Fibroblast of lung (primary cell): ENCODE data around the gene MSL2. TPM values are rescaled to one million over a fixed set of nuclear protein-coding genes. Genes with fewer than 3 reads are reported as not detected.
"Not testable (repeated sequence)": the region's sequence is repeated elsewhere in the genome, so short reads cannot be mapped to it uniquely, and the experiment has no call there.

Experiments used
- DNase-seq, 2 donors: peaks; one replicate each; pipeline versions ENCODE4 v3.0.0 to v3.0.0-alpha.2; 2010; ENCODE audit warnings: low read depth in 2 of 2
- H2AFZ ChIP-seq: 2 replicates; pipeline ENCODE4 v1.5.1; 2012; ENCODE audit warnings: low read length, control low read depth, inconsistent platforms
- H3K27ac ChIP-seq: 2 replicates; pipeline ENCODE4 v1.5.1; 2011; ENCODE audit warnings: low read length, control low read depth; ENCODE audit not compliant: insufficient read depth
- H3K27me3 ChIP-seq: 2 replicates; pipeline ENCODE4 v1.5.1; 2011; ENCODE audit warnings: mild to moderate bottlenecking, low read length; ENCODE audit not compliant: control insufficient read depth, insufficient read depth
- H3K36me3 ChIP-seq: 2 replicates; pipeline ENCODE4 v1.5.1; 2011; ENCODE audit warnings: low read length; ENCODE audit not compliant: control insufficient read depth, insufficient read depth
- H3K4me1 ChIP-seq: 2 replicates; pipeline ENCODE4 v1.5.1; 2011; ENCODE audit warnings: low read length; ENCODE audit not compliant: control insufficient read depth, insufficient read depth; ENCODE audit errors: extremely low read depth
- H3K4me2 ChIP-seq: 2 replicates; pipeline ENCODE4 v1.5.1; 2011; ENCODE audit warnings: low read length, control low read depth; ENCODE audit not compliant: insufficient read depth; ENCODE audit errors: extremely low read depth
- H3K4me3 ChIP-seq, 4 experiments: fragments of 200-600 bp in 1 of 4; sonication (generic) in 1 of 4; replicated peaks in 1 of 4; 2 replicates each; pipeline ENCODE4 v1.5.1; 2011 to 2016; ENCODE audit warnings: low read length in 4 of 4, low read depth in 3 of 4, mild to moderate bottlenecking in 3 of 4, control low read depth in 2 of 4, inconsistent platforms in 1 of 4, mixed read lengths in 1 of 4; ENCODE audit not compliant: insufficient read depth in 1 of 4; ENCODE audit errors: control extremely low read depth in 1 of 4
- H3K79me2 ChIP-seq: 2 replicates; pipeline ENCODE4 v1.5.1; 2012; ENCODE audit warnings: mild to moderate bottlenecking, low read length, inconsistent platforms; ENCODE audit not compliant: control insufficient read depth, insufficient read depth
- H3K9ac ChIP-seq: 2 replicates; pipeline ENCODE4 v1.5.1; 2011; ENCODE audit warnings: mild to moderate bottlenecking, low read length, control low read depth; ENCODE audit not compliant: insufficient read depth
- H3K9me3 ChIP-seq: 2 replicates; pipeline ENCODE4 v1.5.1; 2012; ENCODE audit warnings: low read depth, low read length; ENCODE audit not compliant: control insufficient read depth, insufficient read depth
- H4K20me1 ChIP-seq: 2 replicates; pipeline ENCODE4 v1.5.1; 2011; ENCODE audit warnings: low read length; ENCODE audit not compliant: control insufficient read depth, insufficient read depth; ENCODE audit errors: extremely low read depth
- CTCF ChIP-seq, 2 donors: IDR thresholded peaks in 1 of 2; conservative IDR thresholded peaks in 1 of 2; 1 replicate in 1 of 2; 2 replicates in 1 of 2; pipeline ENCODE4 v1.5.1; 2011 to 2012; ENCODE audit warnings: low read length in 2 of 2, control low read depth in 1 of 2, inconsistent platforms in 1 of 2, low read depth in 1 of 2, mild to moderate bottlenecking in 1 of 2
- EZH2 ChIP-seq: IDR thresholded peaks from 2 replicates; pipeline ENCODE4 v1.5.1; 2012; ENCODE audit warnings: low read length, control low read depth, mild to moderate bottlenecking; ENCODE audit errors: missing control alignments
- polyA plus RNA-seq, 2 donors: library from polyadenylated mRNA; depleted of rRNA in 1 of 2; stranded (reverse) in 1 of 2; unstranded in 1 of 2; fragments of >200 nt; gene quantifications; 2 replicates each; pipeline ENCODE4 v1.2.1, GENCODE V29; 2011 to 2012; ENCODE audit warnings: missing spikeins in 1 of 2
- total RNA-seq: library from RNA; depleted of rRNA; stranded (reverse); fragments of >200 nt; gene quantifications from 2 replicates; pipeline ENCODE4 v1.2.1, GENCODE V29; 2014

Gene MSL2
- total and polyA plus RNA-seq, 2 donors (not counting 1 experiment from before 2014, with no cell fraction given), result 12.1 to 19.7 TPM

GRCh38 chr3:136135039-136135802 lies 60.9 kb downstream of the MSL2 start:
- no peak for DNase-seq
- H2AFZ ChIP-seq, result no peak overlapping the region

GRCh38 chr3:136134091-136134490 lies 62.0 kb downstream of the MSL2 start:
- Histone ChIP-seq H3K27me3 (no peaks in the 10 kb centered on the region), H3K4me2 (no peak overlapping the region), H3K27ac (no peak overlapping the region), H3K79me2 (no peaks in the 10 kb centered on the region), H3K9me3 (no peaks in the 10 kb centered on the region), H3K4me3 (no peak overlapping the region), H2AFZ (no peak overlapping the region), H3K36me3 (no peaks in the 10 kb centered on the region), H3K4me1 (no peaks in the 10 kb centered on the region), H4K20me1 (no peaks in the 10 kb centered on the region), H3K9ac (no peak overlapping the region)
- TF ChIP-seq CTCF (conservative IDR thresholded peaks at IDR 0.05 in 1 of 2, IDR thresholded peaks at IDR 0.05 in 1 of 2; ENCODE audit: low read depth in 1 of 2, low read length in 2 of 2) (no peak), EZH2 (no peak)
- DNase-seq, result no peak

More at GRCh38 chr3:136135039-136135802, 60.9 kb downstream of the MSL2 start:
- Histone ChIP-seq H3K4me3 (no peak overlapping the region), H3K4me1 (no peaks in the 10 kb centered on the region), H3K27me3 (no peaks in the 10 kb centered on the region), H3K9me3 (no peaks in the 10 kb centered on the region), H3K9ac (no peak overlapping the region), H3K79me2 (no peaks in the 10 kb centered on the region), H3K36me3 (no peaks in the 10 kb centered on the region), H3K27ac (no peak overlapping the region), H3K4me2 (no peak overlapping the region), H4K20me1 (no peaks in the 10 kb centered on the region)
- TF ChIP-seq EZH2, result no peak
- no peak for TF ChIP-seq CTCF (conservative IDR thresholded peaks at IDR 0.05 in 1 of 2, IDR thresholded peaks at IDR 0.05 in 1 of 2; ENCODE audit: low read depth in 1 of 2, low read length in 2 of 2)

GRCh38 chr3:136131647-136132046 lies 64.5 kb downstream of the MSL2 start:
- not testable (repeated sequence) for H2AFZ ChIP-seq, H3K9me3 ChIP-seq, H3K27me3 ChIP-seq, H3K36me3 ChIP-seq, H3K4me2 ChIP-seq, H3K9ac ChIP-seq, H3K4me1 ChIP-seq, H3K27ac ChIP-seq, H3K4me3 ChIP-seq, DNase-seq, H4K20me1 ChIP-seq, H3K79me2 ChIP-seq
